CD4-positive, alpha-beta T cell treated with Interleukin-12 subunit alpha and Interleukin-12 subunit beta, for 1 hour (primary cell): ENCODE results near the gene NMU.
"Not testable (repeated sequence)": the region's sequence is repeated elsewhere in the genome, so short reads cannot be mapped to it uniquely, and the experiment has no call there.

ENCODE experiments used
- DNase-seq: peaks from one replicate; pipeline ENCODE4 v3.0.0-alpha.2; 2020

The NMU gene

GRCh38 chr4:55618546-55619143 is 17.5 kb downstream of the NMU start:
- DNase-seq = no peak

- DNase-seq = no peak
These were observed 18.4 kb downstream of the NMU start for GRCh38 chr4:55617587-55618197.

- DNase-seq = no peak
These were observed 21.1 kb downstream of the NMU start for GRCh38 chr4:55615008-55615407.

- no peak for DNase-seq
These were observed 22.5 kb downstream of the NMU start for GRCh38 chr4:55613621-55614020.

- no peak for DNase-seq
These were observed 23.8 kb downstream of the NMU start for GRCh38 chr4:55612341-55612740.

GRCh38 chr4:55611358-55612059 is 24.6 kb downstream of the NMU start:
- DNase-seq = no peak

GRCh38 chr4:55610381-55610780 is 25.7 kb downstream of the NMU start:
- DNase-seq = no peak

GRCh38 chr4:55609393-55609866 is 26.7 kb downstream of the NMU start:
- no peak for DNase-seq

- no peak for DNase-seq
These were observed 27.5 kb downstream of the NMU start for GRCh38 chr4:55608591-55608990.

GRCh38 chr4:55604996-55605395 is 31.1 kb downstream of the NMU start:
- no peak for DNase-seq

GRCh38 chr4:55600640-55601039 is 35.5 kb downstream of the NMU start:
- DNase-seq = no peak

GRCh38 chr4:55598641-55599040 is 37.5 kb downstream of the NMU start:
- DNase-seq = no peak

- DNase-seq = no peak
These were observed 44.1 kb downstream of the NMU start, which contains the start of gene PDCL2 for GRCh38 chr4:55592014-55592413. Gene PDCL2 (minus strand): TSS chr4:55592245. CDS start chr4:55592109, 136 bp downstream.

- no peak for DNase-seq
These were observed 47.9 kb downstream of the NMU start for GRCh38 chr4:55588160-55588559.

GRCh38 chr4:55582773-55583172 is 53.3 kb downstream of the NMU start:
- DNase-seq = not testable (repeated sequence)

- no peak for DNase-seq
These were observed 57.6 kb downstream of the NMU start for GRCh38 chr4:55578341-55579010.

- no peak for DNase-seq
These were observed 60.6 kb downstream of the NMU start for GRCh38 chr4:55575513-55575912.

GRCh38 chr4:55574252-55574651 is 61.8 kb downstream of the NMU start:
- no peak for DNase-seq

GRCh38 chr4:55571806-55572205 is 64.3 kb downstream of the NMU start:
- no peak for DNase-seq

- DNase-seq = no peak
These were observed 67.1 kb downstream of the NMU start for GRCh38 chr4:55568905-55569504.

- DNase-seq = no peak
These were observed 74.2 kb downstream of the NMU start for GRCh38 chr4:55561889-55562288.

GRCh38 chr4:55560096-55560495 is 76.0 kb downstream of the NMU start:
- no peak for DNase-seq

- DNase-seq = peak; percentile 57
These were observed 81.6 kb downstream of the NMU start for GRCh38 chr4:55554453-55555030.
